Pancreas (tissue), 10 donors: ENCODE measurements around the gene TGFB2. TPM values are rescaled to one million over a fixed set of nuclear protein-coding genes. Genes with fewer than 3 reads are reported as not detected.

Source experiments
- ATAC-seq, 4 donors: fragments of 200-7000 bp; cut with Tn5 transposase; one replicate each; pipeline versions ENCODE4 v1.8.0 to v1.9.1; 2020; ENCODE audit warnings: mild to moderate bottlenecking in 4 of 4, moderate library complexity in 4 of 4
- DNase-seq, 6 donors: peaks; one replicate each; pipeline ENCODE4 v3.0.0-alpha.2; 2020
- FAIRE-seq: peaks from 2 replicates; lab custom pipeline; 2012; peaks lifted over from hg19 to GRCh38; lab: Jason Lieb, UNC
- H3K27ac ChIP-seq, 4 donors: fragments of 200-600 bp; sonication (generic); 1 replicate in 3 of 4; 2 replicates in 1 of 4; pipeline versions ENCODE4 v1.5.0 to v1.8.0; 2020
- H3K27me3 ChIP-seq, 4 donors: fragments of 200-600 bp; one replicate each; pipeline ENCODE4 v1.8.0; 2021
- H3K36me3 ChIP-seq, 3 donors: fragments of 200-600 bp; sonication (generic) in 1 of 3; one replicate each; pipeline versions ENCODE4 v1.5.0 to v1.8.0; 2020 to 2021
- H3K4me1 ChIP-seq, 3 donors: fragments of 200-600 bp; one replicate each; pipeline ENCODE4 v1.8.0; 2021
- H3K4me3 ChIP-seq, 4 donors: fragments of 200-600 bp; sonication (generic) in 2 of 4; one replicate each; pipeline versions ENCODE4 v1.5.0 to v1.8.0; 2020 to 2021
- H3K9me3 ChIP-seq, 4 donors: fragments of 200-600 bp; one replicate each; pipeline ENCODE4 v1.8.0; 2021
- CTCF ChIP-seq, 4 donors: fragments of 200-600 bp; sonication (generic) in 3 of 4; IDR thresholded peaks; one replicate each; pipeline versions ENCODE4 v1.5.0 to v1.8.0; 2021; ENCODE audit warnings: antibody characterized with exemption in 4 of 4
- WGBS, 2 donors: extraction: QIAGEN DNeasy Blood & Tissue Kit; methylation state at CpG; one replicate each; pipeline ENCODE4 v1.1.7; 2013; 5-methylcytosine and 5-hydroxymethylcytosine counted together
- intact Hi-C, 3 donors: fragments of 100-400 bp; cut with DNase I; formaldehyde crosslinking; loops; one replicate each; pipeline versions ENCODE4 v1.11.1 to v1.14.2; 2022
- polyA plus RNA-seq, 2 donors: library from polyadenylated mRNA; stranded (reverse); fragments of 200-250 nt; gene quantifications; one replicate each; pipeline ENCODE4 v1.2.3, GENCODE V29; 2013
- total RNA-seq, 6 donors: library from RNA; stranded (reverse); fragmentation: NEBNext Ultra II Directional in 4 of 6; extraction: Animal tissue kit (Norgen Biotek cat#: 25700) in 4 of 6; gene quantifications; one replicate each; pipeline versions ENCODE4 v1.2.1 to v1.2.4, GENCODE V29; 2021 to 2023
- donor health status: healthy with polysubstance abuse.
- donor health status: DM: no; HTN: no; CAD: no; lungs with moderate emphysema.
- donor health status: DM: no; HTN: no; CAD: no.
- donor health status: control.
- donor health status: control.
- donor health status: Bipolar disorder and iron deficiency.
- donor health status: DM: yes; HTN: yes; CAD: no.
- donor health status: DM: no; HTN: no; CAD: no.
- donor health status: DM: no; HTN: no; CAD: no.
- donor health status: DM: yes; HTN: yes; CAD: no.

TGFB2 gene
- total and polyA plus RNA-seq, 8 donors, result 1.6 to 20.3 (median 2.9) TPM

GRCh38 chr1:218401998-218402785 is 57.1 kb downstream of the TGFB2 start:
- no peaks in the 10 kb centered on the region for H3K9me3 ChIP-seq
- peaks cover 0 to 5% (median 3%) of the 10 kb centered on the region in 3 donors for H3K4me1 ChIP-seq
- no peak overlapping the region for H3K27ac ChIP-seq
- 79 to 84% methylated on average over 8 of the region's 8 CpGs for WGBS, 2 donors
- intact Hi-C loops, result no loop called here
- H3K36me3 ChIP-seq, result no peaks in the 10 kb centered on the region
- H3K4me3 ChIP-seq, result no peak overlapping the region
- ATAC-seq, result no peak
- no peaks in the 10 kb centered on the region for H3K27me3 ChIP-seq
- TF ChIP-seq CTCF (IDR thresholded peaks at IDR 0.05), result no peak
- FAIRE-seq, result no peak
- no peak for DNase-seq

GRCh38 chr1:218402786-218403120 is 57.6 kb downstream of the TGFB2 start:
- Histone ChIP-seq H3K36me3 (no peaks in the 10 kb centered on the region), H3K4me3 (no peak overlapping the region), H3K27me3 (no peaks in the 10 kb centered on the region), H3K27ac (no peak overlapping the region), H3K4me1 (peaks cover 0 to 3% (median 0%) of the 10 kb centered on the region in 3 donors), H3K9me3 (no peaks in the 10 kb centered on the region)
- FAIRE-seq (no peak), ATAC-seq (no peak), DNase-seq (no peak)
- WGBS, 2 donors, result 84 to 85% methylated on average over 7 of the region's 7 CpGs
- intact Hi-C loops, result no loop called here
- TF ChIP-seq CTCF (IDR thresholded peaks at IDR 0.05), result no peak

- intact Hi-C loops, result no loop called here
Measured at GRCh38 chr1:218403300-218403699, 58.2 kb downstream of the TGFB2 start.

GRCh38 chr1:218407630-218408029 is 62.5 kb downstream of the TGFB2 start:
- TF ChIP-seq CTCF (IDR thresholded peaks at IDR 0.05), result no peak
- intact Hi-C loops, result no loop called here
- Histone ChIP-seq H3K27ac (no peak overlapping the region), H3K9me3 (no peaks in the 10 kb centered on the region), H3K27me3 (no peaks in the 10 kb centered on the region), H3K4me3 (no peak overlapping the region), H3K4me1 (no peaks in the 10 kb centered on the region), H3K36me3 (no peaks in the 10 kb centered on the region)
- WGBS, 2 donors, result 64 to 78% methylated on average over 1 of the region's 1 CpG
- ATAC-seq (no peak), FAIRE-seq (no peak), DNase-seq (no peak)

More at GRCh38 chr1:218403300-218403699, 58.2 kb downstream of the TGFB2 start:
- H3K27ac ChIP-seq, result no peak overlapping the region
- no peak for FAIRE-seq
- no peak for ATAC-seq
- H3K4me3 ChIP-seq, result no peak overlapping the region
- no peaks in the 10 kb centered on the region for H3K4me1 ChIP-seq
- no peak for TF ChIP-seq CTCF (IDR thresholded peaks at IDR 0.05)
- no peaks in the 10 kb centered on the region for H3K9me3 ChIP-seq
- no peaks in the 10 kb centered on the region for H3K36me3 ChIP-seq
- no peaks in the 10 kb centered on the region for H3K27me3 ChIP-seq
- DNase-seq, result no peak
- 70 to 76% methylated on average over 7 of the region's 7 CpGs for WGBS, 2 donors

GRCh38 chr1:218408135-218408534 is 63.0 kb downstream of the TGFB2 start:
- DNase-seq, result no peak
- 79 to 89% methylated on average over 6 of the region's 6 CpGs for WGBS, 2 donors
- Histone ChIP-seq H3K27me3 (no peaks in the 10 kb centered on the region), H3K4me3 (no peak overlapping the region), H3K9me3 (no peaks in the 10 kb centered on the region), H3K27ac (no peak overlapping the region), H3K4me1 (no peaks in the 10 kb centered on the region), H3K36me3 (no peaks in the 10 kb centered on the region)
- intact Hi-C loops, result no loop called here
- no peak for ATAC-seq
- FAIRE-seq, result no peak
- no peak for TF ChIP-seq CTCF (IDR thresholded peaks at IDR 0.05)
